ENCODE data around the gene MRM3. TPM values are rescaled to one million over a fixed set of nuclear protein-coding genes. Genes with fewer than 3 reads are reported as not detected.
"Not testable (repeated sequence)": the region's sequence is repeated elsewhere in the genome, so short reads cannot be mapped to it uniquely, and the experiment has no call there.

Gene MRM3
- total RNA-seq, 1 donor from 2014 or later: 3.7 TPM

DNA sequence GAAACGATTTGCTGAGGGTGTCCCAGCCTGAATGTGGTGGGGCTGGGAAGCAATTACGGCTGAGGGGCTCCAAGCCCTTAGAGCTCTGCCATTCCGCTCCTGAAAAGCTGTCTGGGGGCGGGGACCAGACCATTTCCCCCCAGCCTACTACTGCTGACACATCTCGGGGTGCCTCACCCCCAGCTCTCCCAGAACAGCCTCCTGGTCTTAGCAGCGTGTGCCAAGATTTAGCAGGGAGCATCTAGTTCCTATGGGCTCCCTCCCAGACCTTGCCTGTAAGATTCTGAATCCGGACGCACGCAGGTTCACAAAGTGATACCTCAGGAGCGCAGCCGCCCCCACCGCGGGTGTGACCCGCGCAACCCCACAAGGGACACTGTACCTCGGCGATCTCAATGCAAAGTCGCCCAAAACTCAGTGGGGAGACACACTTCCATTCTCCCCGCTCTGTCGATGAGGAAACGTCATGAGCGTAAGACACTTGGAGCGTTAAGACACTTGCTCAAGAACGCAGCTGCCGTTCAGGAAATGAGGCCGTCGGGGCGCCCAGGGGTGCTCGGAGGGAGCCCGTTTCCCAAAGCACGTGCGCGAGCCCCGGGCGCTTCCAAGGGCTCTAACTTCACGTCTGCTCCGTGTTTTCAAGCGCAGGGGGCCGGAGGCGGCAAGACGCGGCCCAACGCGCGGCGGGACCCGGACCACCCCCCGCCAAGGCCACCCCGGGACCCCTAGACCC, 30.7 kb upstream of the MRM3 start:
- Histone ChIP-seq H3K9me3 (no peaks in the 10 kb centered on the region), H3K27ac (peak overlapping the region; percentile 90), H3K36me3 (peaks cover 0 to 13% of the 10 kb centered on the region in 2 donors), H3K4me3 (peak overlapping the region; percentile 55 to 83), H3K27me3 (no peaks in the 10 kb centered on the region), H3K4me1 (peaks cover 21% of the 10 kb centered on the region)
- TF ChIP-seq POLR2AphosphoS5 (IDR thresholded peaks at IDR 0.05; ENCODE audit: insufficient read depth in 1 of 2, low read depth in 1 of 2) (no peak), POLR2A (IDR thresholded peaks at IDR 0.05) (no peak)
- TF ChIP-seq, protein P1, sequence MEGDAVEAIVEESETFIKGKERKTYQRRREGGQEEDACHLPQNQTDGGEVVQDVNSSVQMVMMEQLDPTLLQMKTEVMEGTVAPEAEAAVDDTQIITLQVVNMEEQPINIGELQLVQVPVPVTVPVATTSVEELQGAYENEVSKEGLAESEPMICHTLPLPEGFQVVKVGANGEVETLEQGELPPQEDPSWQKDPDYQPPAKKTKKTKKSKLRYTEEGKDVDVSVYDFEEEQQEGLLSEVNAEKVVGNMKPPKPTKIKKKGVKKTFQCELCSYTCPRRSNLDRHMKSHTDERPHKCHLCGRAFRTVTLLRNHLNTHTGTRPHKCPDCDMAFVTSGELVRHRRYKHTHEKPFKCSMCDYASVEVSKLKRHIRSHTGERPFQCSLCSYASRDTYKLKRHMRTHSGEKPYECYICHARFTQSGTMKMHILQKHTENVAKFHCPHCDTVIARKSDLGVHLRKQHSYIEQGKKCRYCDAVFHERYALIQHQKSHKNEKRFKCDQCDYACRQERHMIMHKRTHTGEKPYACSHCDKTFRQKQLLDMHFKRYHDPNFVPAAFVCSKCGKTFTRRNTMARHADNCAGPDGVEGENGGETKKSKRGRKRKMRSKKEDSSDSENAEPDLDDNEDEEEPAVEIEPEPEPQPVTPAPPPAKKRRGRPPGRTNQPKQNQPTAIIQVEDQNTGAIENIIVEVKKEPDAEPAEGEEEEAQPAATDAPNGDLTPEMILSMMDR (IDR thresholded peaks at IDR 0.05): no peak
- DNase-seq (ENCODE audit: extremely low spot score in 2 of 2): no peak
- intact Hi-C loops (cut with DNase I): no loop called here

DNA sequence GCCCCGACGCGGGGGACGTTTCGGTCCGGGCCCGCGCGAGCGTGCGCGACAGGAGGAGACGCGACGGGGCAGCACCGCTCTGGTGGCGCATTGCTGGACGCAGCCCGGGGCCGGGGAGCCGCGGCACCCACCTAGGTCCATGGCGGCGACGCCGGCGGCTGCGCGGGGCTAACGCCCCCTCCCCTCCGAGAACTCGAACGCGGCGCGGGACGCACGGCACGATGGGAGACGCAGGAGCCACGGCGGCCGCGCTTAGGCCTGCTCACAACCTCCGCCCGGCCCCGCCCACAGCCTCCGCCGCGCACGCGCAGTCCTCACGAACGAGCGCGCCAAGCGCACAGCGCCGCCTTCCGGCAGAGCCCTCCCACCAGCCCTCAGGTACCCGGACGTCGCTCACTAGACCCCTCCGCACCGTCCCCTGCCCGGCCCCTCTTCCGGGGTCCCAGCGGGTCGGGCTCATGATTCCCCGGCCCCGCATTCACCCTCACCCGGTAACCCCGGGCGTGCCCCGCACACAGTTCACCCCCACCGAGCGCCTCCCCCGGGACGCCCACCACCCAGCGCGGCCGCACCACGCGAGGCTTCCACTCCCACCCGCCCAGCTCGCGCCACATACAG, 30.0 kb upstream of the MRM3 start, which contains the start of gene GEMIN4:
Gene GEMIN4 (minus strand): TSS at position 263 of the 618 bp plus-strand sequence. CDS start 122 bp downstream, at position 141.
- Histone ChIP-seq H3K27ac (peak within 1 kb of the TSS; percentile 90), H3K4me3 (peak within 1 kb of the TSS; percentile 55 to 83), H3K4me1 (peaks cover 21% of the 10 kb centered on the region), H3K9me3 (no peaks in the 10 kb centered on the region), H3K36me3 (peaks cover 0 to 6% of the 10 kb centered on the region in 2 donors), H3K27me3 (no peaks in the 10 kb centered on the region)
- TF ChIP-seq, protein P1 (IDR thresholded peaks at IDR 0.05): peak; percentile 76 to 99 (median 97)
- TF ChIP-seq POLR2AphosphoS5 (IDR thresholded peaks at IDR 0.05; ENCODE audit: insufficient read depth in 1 of 2, low read depth in 1 of 2) (peak; percentile 54 to 62), POLR2A (IDR thresholded peaks at IDR 0.05) (peak in 1 of 2 donors; percentile 77)
- no peak for DNase-seq (ENCODE audit: extremely low spot score in 2 of 2)
- intact Hi-C loops (cut with DNase I): no loop called here

DNA sequence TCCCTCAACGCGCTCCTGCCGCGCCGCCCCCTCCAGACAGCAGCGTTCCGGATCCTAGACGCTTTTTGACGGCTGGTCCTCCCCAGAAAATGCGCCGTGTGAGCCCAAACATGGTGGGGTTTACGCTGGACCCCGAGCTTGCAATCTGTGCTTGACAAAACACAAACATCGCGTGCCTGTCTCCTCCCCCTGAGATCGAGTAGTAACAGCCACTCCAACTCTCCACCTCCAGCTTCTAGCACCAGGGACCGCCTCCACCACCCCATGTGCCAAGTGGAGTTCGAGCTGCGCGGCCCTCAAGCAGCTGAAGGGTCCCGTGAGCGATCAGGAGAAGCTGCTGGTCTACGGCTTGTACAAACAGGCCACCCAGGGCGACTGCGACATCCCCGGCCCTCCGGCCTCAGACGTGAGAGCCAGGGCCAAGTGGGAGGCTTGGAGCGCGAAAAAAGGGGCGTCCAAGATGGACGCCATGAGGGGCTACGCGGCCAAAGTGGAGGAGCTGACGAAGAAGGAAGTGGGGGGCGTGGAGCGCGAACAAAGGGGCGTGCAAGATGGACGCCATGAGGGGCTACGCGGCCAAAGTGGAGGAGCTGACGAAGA, 29.4 kb upstream of the MRM3 start:
- Histone ChIP-seq H3K27ac (peak overlapping the region; percentile 90), H3K9me3 (no peaks in the 10 kb centered on the region), H3K36me3 (peaks cover 0 to 6% of the 10 kb centered on the region in 2 donors), H3K27me3 (no peaks in the 10 kb centered on the region), H3K4me1 (peaks cover 21% of the 10 kb centered on the region), H3K4me3 (peak overlapping the region; percentile 55 to 83)
- DNase-seq (ENCODE audit: extremely low spot score in 2 of 2): no peak
- TF ChIP-seq, protein P1 (IDR thresholded peaks at IDR 0.05): no peak
- TF ChIP-seq POLR2A (IDR thresholded peaks at IDR 0.05) (no peak), POLR2AphosphoS5 (IDR thresholded peaks at IDR 0.05; ENCODE audit: insufficient read depth in 1 of 2, low read depth in 1 of 2) (peak in 1 of 2 donors; percentile 38)
- intact Hi-C loops (cut with DNase I): no loop called here

DNA sequence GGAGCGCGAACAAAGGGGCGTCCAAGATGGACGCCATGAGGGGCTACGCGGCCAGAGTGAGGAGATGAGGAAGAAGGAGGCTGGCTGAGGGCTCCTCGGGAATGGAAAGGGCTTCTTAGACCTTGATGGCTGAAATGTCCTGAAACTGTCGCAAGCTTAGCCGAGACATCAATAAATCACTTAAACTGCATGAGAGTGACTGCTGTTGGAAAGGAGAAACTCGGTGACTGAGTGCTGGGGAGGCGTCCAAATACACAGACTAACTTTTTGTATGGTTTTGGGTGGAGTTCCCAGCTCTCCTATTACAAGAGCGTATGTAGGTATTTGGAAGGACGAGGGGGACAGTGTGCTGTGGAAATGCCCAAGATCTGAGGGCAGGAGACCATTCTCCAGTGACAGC, 28.7 kb upstream of the MRM3 start:
- Histone ChIP-seq H3K27ac (no peak overlapping the region), H3K27me3 (no peaks in the 10 kb centered on the region), H3K9me3 (no peaks in the 10 kb centered on the region), H3K4me1 (peaks cover 21% of the 10 kb centered on the region), H3K36me3 (peaks cover 0 to 13% of the 10 kb centered on the region in 2 donors), H3K4me3 (no peak overlapping the region)
- no peak for DNase-seq (ENCODE audit: extremely low spot score in 2 of 2)
- intact Hi-C loops (cut with DNase I): no loop called here
- no peak for TF ChIP-seq POLR2A (IDR thresholded peaks at IDR 0.05)
- TF ChIP-seq, protein P1 (IDR thresholded peaks at IDR 0.05): no peak
- TF ChIP-seq POLR2AphosphoS5 (IDR thresholded peaks at IDR 0.05; ENCODE audit: insufficient read depth in 1 of 2, low read depth in 1 of 2): no peak

DNA sequence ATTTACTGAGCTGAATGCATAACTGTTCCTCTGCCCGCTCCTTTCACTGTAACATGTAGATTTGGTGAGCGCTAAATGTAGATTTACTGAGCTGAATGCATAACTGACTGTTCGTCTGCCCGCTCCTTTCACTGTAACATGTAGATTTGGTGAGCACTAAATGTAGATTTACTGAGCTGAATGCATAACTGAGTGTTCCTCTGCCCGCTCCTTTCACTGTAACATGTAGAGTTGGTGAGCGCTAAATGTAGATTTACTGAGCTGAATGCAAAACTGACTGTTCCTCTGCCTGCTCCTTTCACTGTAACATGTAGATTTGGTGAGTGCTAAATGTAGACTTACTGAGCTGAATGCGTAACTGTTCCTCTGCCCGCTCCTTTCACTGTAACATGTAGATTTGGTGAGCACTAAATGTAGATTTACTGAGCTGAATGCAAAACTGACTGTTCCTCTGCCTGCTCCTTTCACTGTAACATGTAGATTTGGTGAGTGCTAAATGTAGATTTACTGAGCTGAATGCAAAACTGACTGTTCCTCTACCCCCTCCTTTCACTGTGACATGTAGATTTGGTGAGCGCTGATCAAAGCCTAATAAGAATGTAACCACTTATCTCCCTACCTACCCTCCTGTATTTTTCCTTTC, 26.7 kb upstream of the MRM3 start:
- DNase-seq (ENCODE audit: extremely low spot score in 2 of 2); intact Hi-C loops (cut with DNase I); H3K27me3 ChIP-seq; H3K9me3 ChIP-seq; H3K27ac ChIP-seq; H3K4me3 ChIP-seq: not testable (repeated sequence)
- Histone ChIP-seq H3K4me1 (peaks cover 12% of the 10 kb centered on the region), H3K36me3 (peaks cover 0 to 30% of the 10 kb centered on the region in 2 donors)

DNA sequence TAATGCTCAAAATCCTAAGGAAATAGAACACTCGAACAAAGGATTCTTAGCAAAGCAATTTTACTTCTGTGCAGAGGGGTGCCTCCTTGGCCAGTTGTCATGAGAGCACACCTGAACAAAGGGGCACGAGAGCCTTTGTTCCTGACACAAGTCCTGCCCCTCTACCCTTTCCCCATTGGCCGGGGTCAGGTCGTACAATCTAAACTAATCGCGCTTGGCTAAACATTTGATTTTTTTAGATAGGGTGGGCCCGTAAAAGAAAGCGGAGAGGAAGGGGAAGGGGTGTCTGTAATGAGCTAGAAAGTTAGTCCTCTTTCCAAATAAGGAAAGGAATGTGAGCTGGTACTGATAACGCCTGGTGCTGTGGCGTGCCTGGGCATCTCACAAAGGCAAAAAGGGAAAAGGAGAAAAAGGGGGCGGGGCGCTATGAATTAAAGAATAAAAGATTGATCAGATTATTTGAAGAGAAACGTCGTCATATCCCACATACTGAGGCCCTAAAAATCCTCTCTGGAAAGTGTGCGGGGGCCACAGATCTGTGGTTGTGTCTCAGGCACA, 26.1 kb upstream of the MRM3 start:
- H3K4me3 ChIP-seq; H3K9me3 ChIP-seq; H3K4me1 ChIP-seq; intact Hi-C loops (cut with DNase I); DNase-seq (ENCODE audit: extremely low spot score in 2 of 2); H3K27me3 ChIP-seq; H3K27ac ChIP-seq: not testable (repeated sequence)
- peaks cover 0 to 31% of the 10 kb centered on the region in 2 donors for H3K36me3 ChIP-seq
